GM23338 (cell line): ENCODE results near the gene FLG2. TPM values are rescaled to one million over a fixed set of nuclear protein-coding genes. Genes with fewer than 3 reads are reported as not detected.

Source experiments
- ATAC-seq: fragments of 200-7000 bp; cut with Tn5 transposase; 3 replicates; pipeline ENCODE4 v1.9.1; 2020
- DNase-seq: peaks from one replicate; pipeline ENCODE4 v3.0.0-alpha.2; 2015; ENCODE audit warnings: low spot score
- H2AFZ ChIP-seq: fragments of 200-600 bp; sonication (generic); 2 replicates; pipeline ENCODE4 v1.8.0; 2016; ENCODE audit warnings: antibody characterized with exemption, mild to moderate bottlenecking, moderate library complexity
- H3F3A ChIP-seq: fragments of 200-600 bp; sonication (generic); replicated peaks from 2 replicates; pipeline ENCODE4 v1.8.0; 2017; ENCODE audit warnings: antibody characterized with exemption, mixed run types, low read depth
- H3K27ac ChIP-seq: fragments of 200-600 bp; sonication (generic); 2 replicates; pipeline ENCODE4 v1.6.1; 2016; ENCODE audit warnings: low read depth
- H3K27me3 ChIP-seq: fragments of 200-600 bp; sonication (generic); 2 replicates; pipeline ENCODE4 v1.8.0; 2016; ENCODE audit warnings: mild to moderate bottlenecking, mixed run types, moderate library complexity; ENCODE audit not compliant: insufficient read depth
- H3K36me3 ChIP-seq: fragments of 200-600 bp; sonication (generic); 2 replicates; pipeline ENCODE4 v1.8.0; 2016; ENCODE audit warnings: mild to moderate bottlenecking; ENCODE audit not compliant: insufficient read depth
- H3K4me1 ChIP-seq: fragments of 200-600 bp; sonication (generic); 2 replicates; pipeline ENCODE4 v1.8.0; 2016; ENCODE audit warnings: mild to moderate bottlenecking, moderate library complexity; ENCODE audit not compliant: insufficient read depth
- H3K4me2 ChIP-seq: fragments of 200-600 bp; sonication (generic); 2 replicates; pipeline ENCODE4 v1.7.1; 2017; ENCODE audit warnings: mixed run types
- H3K4me3 ChIP-seq: fragments of 200-600 bp; sonication (generic); 2 replicates; pipeline ENCODE4 v1.6.1; 2016; ENCODE audit warnings: mixed run types
- H3K79me2 ChIP-seq: fragments of 200-600 bp; sonication (generic); replicated peaks from 2 replicates; pipeline ENCODE4 v1.8.0; 2017; ENCODE audit warnings: mild to moderate bottlenecking; ENCODE audit not compliant: insufficient read depth
- H3K9me2 ChIP-seq: fragments of 200-600 bp; sonication (generic); 2 replicates; pipeline ENCODE4 v1.8.0; 2017; ENCODE audit not compliant: insufficient read depth
- H4K20me1 ChIP-seq: fragments of 200-600 bp; sonication (generic); replicated peaks from 2 replicates; pipeline ENCODE4 v1.8.0; 2017; ENCODE audit warnings: mild to moderate bottlenecking; ENCODE audit not compliant: insufficient read depth
- H3K27ac Mint-ChIP-seq: 2 replicates; pipeline ENCODE4 v1.8.0; 2020; ENCODE audit warnings: inconsistent platforms, mild to moderate bottlenecking, moderate library complexity, mixed read lengths
- H3K27me3 Mint-ChIP-seq: 3 replicates; pipeline ENCODE4 v1.8.0; 2022; ENCODE audit warnings: low read depth, mild to moderate bottlenecking, moderate library complexity, mixed read lengths, inconsistent platforms; ENCODE audit not compliant: insufficient read depth, poor library complexity
- H3K36me3 Mint-ChIP-seq: 3 replicates; pipeline ENCODE4 v1.8.0; 2021; ENCODE audit warnings: low read depth, mild to moderate bottlenecking, inconsistent platforms, moderate library complexity, mixed read lengths
- H3K4me1 Mint-ChIP-seq: 3 replicates; pipeline ENCODE4 v1.8.0; 2020; ENCODE audit warnings: mild to moderate bottlenecking, inconsistent platforms, mixed read lengths
- H3K4me3 Mint-ChIP-seq: 3 replicates; pipeline ENCODE4 v1.8.0; 2021; ENCODE audit warnings: moderate library complexity, mild to moderate bottlenecking, inconsistent platforms, mixed read lengths
- H3K9me3 Mint-ChIP-seq: 3 replicates; pipeline ENCODE4 v1.8.0; 2020; ENCODE audit warnings: moderate library complexity, mild to moderate bottlenecking, inconsistent platforms, mixed read lengths
- CREB1 ChIP-seq: fragments of 250-450 bp; sonication (Bioruptor Pico); IDR thresholded peaks from 2 replicates; pipeline ENCODE4 v1.5.0; 2020; ENCODE audit warnings: low read depth, mild to moderate bottlenecking, moderate library complexity
- CTCF ChIP-seq, 2 experiments: fragments of 200-600 bp in 1 of 2; sonication (generic) in 1 of 2; conservative IDR thresholded peaks; 2 replicates each; pipeline versions ENCODE4 v1.5.1 to v1.6.1; 2016 to 2017; ENCODE audit warnings: antibody characterized with exemption in 2 of 2, low read depth in 2 of 2, mild to moderate bottlenecking in 2 of 2, moderate library complexity in 1 of 2
- ETS1 ChIP-seq: IDR thresholded peaks from 2 replicates; pipeline ENCODE4 v1.6.1; 2016; ENCODE audit warnings: antibody characterized with exemption
- EZH2 ChIP-seq: fragments of 200-600 bp; sonication (generic); IDR thresholded peaks from one replicate; pipeline ENCODE4 v1.8.0; 2017; ENCODE audit warnings: antibody characterized with exemption, mild to moderate bottlenecking, low read depth; ENCODE audit not compliant: unreplicated experiment
- EZH2phosphoT487 ChIP-seq: fragments of 200-600 bp; sonication (generic); IDR thresholded peaks from one replicate; pipeline ENCODE4 v1.8.1; 2018; ENCODE audit warnings: antibody characterized with exemption; ENCODE audit not compliant: unreplicated experiment
- JUNB ChIP-seq: IDR thresholded peaks from one replicate; pipeline ENCODE4 v1.6.1; 2016; ENCODE audit warnings: antibody characterized with exemption; ENCODE audit not compliant: unreplicated experiment
- NANOG ChIP-seq: IDR thresholded peaks from 2 replicates; pipeline ENCODE4 v1.6.1; 2016; ENCODE audit warnings: antibody characterized with exemption, borderline replicate concordance
- POLR2AphosphoS5 ChIP-seq: IDR thresholded peaks from 2 replicates; pipeline ENCODE4 v1.6.1; 2016; ENCODE audit warnings: antibody characterized with exemption, low read depth
- REST ChIP-seq: IDR thresholded peaks from one replicate; pipeline ENCODE4 v1.6.1; 2018; ENCODE audit warnings: antibody characterized with exemption; ENCODE audit not compliant: unreplicated experiment
- STAT1 ChIP-seq: IDR thresholded peaks from one replicate; pipeline ENCODE4 v1.6.1; 2016; ENCODE audit warnings: antibody characterized with exemption; ENCODE audit not compliant: unreplicated experiment
- ZNF114 ChIP-seq: fragments of 250-450 bp; sonication (Bioruptor Pico); IDR thresholded peaks from 2 replicates; pipeline ENCODE4 v1.5.0; 2020; ENCODE audit warnings: mild to moderate bottlenecking, moderate library complexity
- ZNF331 ChIP-seq: fragments of 250-450 bp; sonication (Bioruptor Pico); IDR thresholded peaks from 2 replicates; pipeline ENCODE4 v1.5.0; 2020; ENCODE audit warnings: low read depth, mild to moderate bottlenecking, moderate library complexity
- ZNF462 ChIP-seq: fragments of 250-450 bp; sonication (Bioruptor Pico); IDR thresholded peaks from 2 replicates; pipeline ENCODE4 v1.5.0; 2020; ENCODE audit warnings: mild to moderate bottlenecking, moderate library complexity
- polyA plus RNA-seq: library from polyadenylated mRNA; unstranded; fragments of >200 nt; fragmentation: Nextera tagmentation; extraction: Ambion mirVana; gene quantifications from 2 replicates; pipeline ENCODE4 v1.2.1, GENCODE V29; 2016
- total RNA-seq: library from RNA; depleted of rRNA; stranded (reverse); fragments of >200 nt; shearing (Covaris generic); gene quantifications from 2 replicates; pipeline ENCODE4 v1.2.3, GENCODE V29; 2014

Gene FLG2
- total and polyA plus RNA-seq, 2 experiments from 2014 or later: not detected

DNA sequence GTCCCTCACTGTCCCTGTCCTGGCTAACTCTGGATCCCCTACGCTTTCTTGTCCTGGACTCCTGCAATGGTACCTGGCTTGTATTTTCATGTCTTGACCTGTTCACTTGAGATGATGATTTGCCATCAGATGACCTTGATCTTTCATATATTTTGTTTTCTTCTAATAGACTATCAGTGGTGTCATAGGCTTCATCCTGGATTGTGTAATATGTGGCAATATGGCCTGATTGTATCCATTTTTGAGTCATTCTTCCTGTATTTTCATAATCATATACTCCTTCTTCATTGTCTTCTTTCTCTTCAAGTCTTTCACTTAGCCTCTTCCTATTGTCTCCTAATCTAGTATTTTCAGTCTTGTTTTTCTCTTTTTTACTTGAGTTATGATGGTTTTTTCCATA is 45.8 kb downstream of the FLG2 start:
- Histone ChIP-seq H2AFZ (no peak overlapping the region), H3K27me3 (no peaks in the 10 kb centered on the region), H3K9me2 (no peaks in the 10 kb centered on the region; the same call in 1 of the 2 replicates), H3K27ac (no peak overlapping the region), H3F3A (no peaks in the 10 kb centered on the region), H3K4me2 (no peak overlapping the region), H4K20me1 (no peaks in the 10 kb centered on the region), H3K79me2 (no peaks in the 10 kb centered on the region), H3K36me3 (peaks cover 5% of the 10 kb centered on the region; the same call in 1 of the 2 replicates), H3K4me1 (no peaks in the 10 kb centered on the region), H3K4me3 (no peak overlapping the region)
- Mint-ChIP-seq H3K27me3 (peaks cover 10% of the 10 kb centered on the region), H3K4me3 (no peak overlapping the region), H3K27ac (no peak overlapping the region), H3K9me3 (peaks cover 58% of the 10 kb centered on the region), H3K36me3 (peaks cover 54% of the 10 kb centered on the region), H3K4me1 (no peaks in the 10 kb centered on the region; the same call in 2 of the 3 replicates)
- DNase-seq (no peak), ATAC-seq (no peak)
- TF ChIP-seq POLR2AphosphoS5 (no peak), JUNB (no peak), REST (no peak), ZNF331 (CRISPR knock-in tag) (no peak), CTCF (conservative IDR thresholded peaks at IDR 0.05; ENCODE audit: low read depth in 2 of 2) (no peak), CREB1 (CRISPR knock-in tag) (no peak), ZNF462 (CRISPR knock-in tag) (no peak), NANOG (no peak), STAT1 (no peak), EZH2 (no peak), ZNF114 (CRISPR knock-in tag) (no peak), ETS1 (no peak), EZH2phosphoT487 (no peak)
